Motor neuron (in vitro differentiated cells): ENCODE data around the gene CENPU. TPM values are rescaled to one million over a fixed set of nuclear protein-coding genes. Genes with fewer than 3 reads are reported as not detected.
A peak's percentile ranks its signal among the peaks of the same experiment; 100 is the strongest.

Experiments
- ATAC-seq, 8 experiments: fragments of 200-7000 bp; cut with Tn5 transposase; replicated peaks in 6 of 8; 2 replicates each; pipeline ENCODE4 v1.8.0; 2021; ENCODE audit warnings: mild to moderate bottlenecking in 8 of 8, moderate library complexity in 8 of 8
- H3K27ac ChIP-seq, 2 donors: fragments of 250-450 bp; sonication (Bioruptor Pico); 2 replicates each; pipeline ENCODE4 v1.9.0; 2021; ENCODE audit warnings: antibody characterized with exemption in 2 of 2, mild to moderate bottlenecking in 2 of 2, moderate library complexity in 1 of 2
- H3K4me1 ChIP-seq, 2 donors: fragments of 250-450 bp; sonication (Bioruptor Pico); replicated peaks in 1 of 2; 2 replicates each; pipeline ENCODE4 v1.6.1; 2021; ENCODE audit warnings: antibody characterized with exemption in 2 of 2, mild to moderate bottlenecking in 2 of 2, moderate library complexity in 1 of 2
- H3K4me3 ChIP-seq, 5 donors: fragments of 250-450 bp; sonication (Bioruptor Pico); 2 replicates each; pipeline ENCODE4 v1.9.0; 2021; ENCODE audit warnings: antibody characterized with exemption in 5 of 5, mild to moderate bottlenecking in 5 of 5, moderate library complexity in 4 of 5
- WGBS, 10 experiments: fragments of 450-650 bp; shearing (Covaris generic); methylation state at CpG; one replicate each; pipeline ENCODE4 v1.0.0; 2022; 5-methylcytosine and 5-hydroxymethylcytosine counted together
- in situ Hi-C, 9 experiments: fragments of 400-800 bp; cut with MboI; loops; one replicate each; pipeline ENCODE4 v1.15.0; 2021; ENCODE audit warnings: low sequenced_read_pairs in 9 of 9, low pct_unique_long_range_greater_than_20kb in 2 of 9; ENCODE audit not compliant: unreplicated experiment in 9 of 9
- total RNA-seq, 8 experiments: library from RNA; unstranded; fragments of 300-600 nt; gene quantifications; 2 replicates each; pipeline versions ENCODE4 v1.2.3 to v1.2.4, GENCODE V29; 2022

CENPU gene
- total RNA-seq, 8 experiments from 2014 or later, result 0.61 to 59.7 (median 3.4) TPM

DNA sequence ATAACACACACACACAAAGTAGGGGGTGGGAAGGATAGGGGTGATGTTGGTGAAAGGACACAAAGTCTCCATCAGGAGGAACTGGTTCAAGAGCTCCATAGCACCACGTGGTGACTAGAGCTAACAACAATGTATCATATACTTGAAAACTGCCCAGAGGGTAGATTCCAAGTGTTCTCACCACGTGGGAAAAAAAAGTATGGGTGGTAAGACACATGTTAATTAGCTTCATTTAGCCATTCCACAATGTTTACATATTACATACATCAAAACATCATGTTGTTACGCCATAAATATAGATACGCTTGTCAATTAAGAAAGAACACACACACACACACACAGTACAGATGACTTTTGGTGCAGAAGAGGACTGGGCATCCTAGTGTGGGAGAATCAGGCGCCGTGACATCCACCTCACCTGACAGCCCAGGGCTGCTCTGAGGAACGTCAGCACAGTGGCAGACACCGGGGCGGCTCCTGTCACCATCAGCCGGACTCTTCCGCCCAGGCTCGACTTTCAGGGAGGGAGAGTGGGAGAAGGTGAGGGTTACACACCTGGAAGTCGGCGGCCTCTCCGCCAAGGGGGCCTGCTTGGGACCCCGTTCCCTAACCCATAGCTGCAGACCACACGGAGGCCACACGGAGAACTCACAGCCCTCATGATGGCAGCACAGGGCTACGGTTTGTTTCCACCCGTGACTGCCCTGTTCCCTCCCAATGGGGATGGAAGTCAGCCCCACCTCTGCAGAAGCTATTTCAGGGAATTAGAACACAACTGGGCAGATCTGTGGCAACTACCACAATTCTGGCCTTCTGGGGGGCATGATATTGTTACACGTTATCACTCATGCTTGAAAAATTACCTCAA is 31.8 kb upstream of the CENPU start:
- WGBS, 10 experiments, result 0 to 100% (median 88%) methylated on average over 1 to 8 of the region's 21 CpGs; no CpG with 5 or more reads in 3 of the 10 experiments
- Histone ChIP-seq H3K27ac (no peak overlapping the region), H3K4me3 (no peak overlapping the region), H3K4me1 (no peaks in the 10 kb centered on the region)
- ATAC-seq, result peak in 1 of 8 experiments; percentile 44
- in situ Hi-C loops, result no loop called here

GRCh38 chr4:184764601-184765000 is 30.7 kb upstream of the CENPU start:
- 93 to 100% (median 100%) methylated on average over 1 to 4 of the region's 4 CpGs; no CpG with 5 or more reads in 5 of the 10 experiments for WGBS, 10 experiments
- no peaks in the 10 kb centered on the region for H3K4me1 ChIP-seq
- no peak overlapping the region for H3K27ac ChIP-seq
- in situ Hi-C loops, result no loop called here
- ATAC-seq, result no peak
- H3K4me3 ChIP-seq, result no peak overlapping the region

GRCh38 chr4:184763150-184763780 is 29.4 kb upstream of the CENPU start:
- H3K27ac ChIP-seq, result no peak overlapping the region
- WGBS, 10 experiments, result 59 to 94% (median 85%) methylated on average over 6 to 14 of the region's 14 CpGs; no CpG with 5 or more reads in 2 of the 10 experiments
- in situ Hi-C loops, result no loop called here
- H3K4me1 ChIP-seq, result no peaks in the 10 kb centered on the region
- H3K4me3 ChIP-seq, result no peak overlapping the region
- ATAC-seq, result no peak

GRCh38 chr4:184762100-184762499 is 28.2 kb upstream of the CENPU start:
- 80 to 100% (median 90%) methylated on average over 1 to 5 of the region's 5 CpGs; no CpG with 5 or more reads in 3 of the 10 experiments for WGBS, 10 experiments
- H3K27ac ChIP-seq, result no peak overlapping the region
- H3K4me3 ChIP-seq, result no peak overlapping the region
- in situ Hi-C loops, result no loop called here
- no peak for ATAC-seq
- H3K4me1 ChIP-seq, result no peaks in the 10 kb centered on the region

DNA sequence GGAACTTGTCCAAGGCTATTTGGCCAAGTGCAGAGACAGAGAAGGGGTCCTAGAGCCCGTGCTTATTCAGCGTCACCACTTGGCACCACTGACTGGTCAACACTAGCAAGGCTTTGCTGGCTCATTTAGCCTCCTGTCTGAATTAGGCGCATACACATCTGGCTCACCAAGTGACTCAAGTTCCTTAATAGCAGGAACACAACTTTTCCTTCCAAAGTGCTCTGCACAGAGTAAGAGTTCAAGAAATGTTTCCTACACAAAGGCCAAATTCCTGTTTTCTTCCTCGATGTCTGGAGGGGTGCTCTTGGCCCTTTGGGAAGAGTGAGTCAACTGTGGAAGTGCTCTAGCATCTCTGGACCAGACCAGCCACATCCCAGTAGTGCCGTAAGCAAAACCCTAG is 26.8 kb upstream of the CENPU start:
- WGBS, 10 experiments, result 71 to 100% (median 90%) methylated on average over 1 to 3 of the region's 5 CpGs; no CpG with 5 or more reads in 6 of the 10 experiments
- in situ Hi-C loops, result no loop called here
- ATAC-seq, result no peak
- H3K27ac ChIP-seq, result no peak overlapping the region
- no peaks in the 10 kb centered on the region for H3K4me1 ChIP-seq
- no peak overlapping the region for H3K4me3 ChIP-seq

DNA sequence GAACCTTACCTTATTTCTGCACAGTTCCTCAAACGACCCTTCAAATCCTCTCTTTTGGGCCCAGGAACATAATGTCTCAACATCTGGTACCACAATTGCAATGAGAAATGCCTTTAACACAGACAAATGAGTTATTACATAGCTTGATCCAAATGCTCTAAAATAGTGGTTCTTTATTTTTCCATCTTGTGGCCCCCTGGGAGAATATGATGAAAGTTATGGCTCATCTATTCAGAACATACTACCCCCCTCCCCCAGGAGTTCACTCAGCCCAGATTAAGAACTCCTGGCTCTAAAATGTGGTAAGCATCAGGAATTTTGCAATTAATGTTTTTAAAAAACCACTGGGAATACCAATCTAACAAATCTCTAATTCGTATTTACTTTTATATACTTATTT is 23.9 kb upstream of the CENPU start:
- no peak for ATAC-seq
- in situ Hi-C loops, result no loop called here

GRCh38 chr4:184756399-184756798 is 22.5 kb upstream of the CENPU start:
- ATAC-seq, result peak in 1 of 8 experiments; percentile 32
- in situ Hi-C loops, result no loop called here
- WGBS, 10 experiments, result 60 to 100% (median 96%) methylated on average over 3 to 6 of the region's 6 CpGs; no CpG with 5 or more reads in 5 of the 10 experiments
- Histone ChIP-seq H3K27ac (no peak overlapping the region), H3K4me1 (no peaks in the 10 kb centered on the region), H3K4me3 (no peak overlapping the region)

More for the DNA sequence above, 23.9 kb upstream of the CENPU start:
- Histone ChIP-seq H3K27ac (no peak overlapping the region), H3K4me1 (no peaks in the 10 kb centered on the region), H3K4me3 (no peak overlapping the region)
- 0 to 100% (median 54%) methylated on average over 1 to 2 of the region's 2 CpGs; no CpG with 5 or more reads in 2 of the 10 experiments for WGBS, 10 experiments

DNA sequence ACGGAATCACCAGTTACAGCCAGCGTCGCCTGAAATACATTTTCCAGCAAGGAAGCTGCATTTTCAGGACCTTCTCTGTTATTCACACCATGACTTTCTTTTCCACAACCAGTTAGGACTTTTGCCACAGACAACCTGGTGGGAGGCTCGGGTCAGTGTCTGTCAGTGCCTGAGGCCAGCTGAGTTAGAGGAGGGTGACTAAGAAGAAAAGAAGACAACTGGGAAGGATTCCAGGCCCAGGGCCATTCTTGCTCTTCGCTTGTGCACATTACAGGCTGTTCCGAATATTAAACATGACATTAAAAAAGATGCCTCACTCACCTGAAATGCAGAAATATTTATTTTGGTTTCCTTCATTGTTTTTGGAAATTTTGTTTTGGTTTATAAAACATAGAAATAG is 21.4 kb upstream of the CENPU start:
- in situ Hi-C loops, result no loop called here
- H3K4me3 ChIP-seq, result no peak overlapping the region
- ATAC-seq, result peak in 2 of 8 experiments; percentile 57 to 71
- H3K27ac ChIP-seq, result no peak overlapping the region
- no peaks in the 10 kb centered on the region for H3K4me1 ChIP-seq
- 34 to 97% (median 86%) methylated on average over 2 to 6 of the region's 6 CpGs for WGBS, 10 experiments

DNA sequence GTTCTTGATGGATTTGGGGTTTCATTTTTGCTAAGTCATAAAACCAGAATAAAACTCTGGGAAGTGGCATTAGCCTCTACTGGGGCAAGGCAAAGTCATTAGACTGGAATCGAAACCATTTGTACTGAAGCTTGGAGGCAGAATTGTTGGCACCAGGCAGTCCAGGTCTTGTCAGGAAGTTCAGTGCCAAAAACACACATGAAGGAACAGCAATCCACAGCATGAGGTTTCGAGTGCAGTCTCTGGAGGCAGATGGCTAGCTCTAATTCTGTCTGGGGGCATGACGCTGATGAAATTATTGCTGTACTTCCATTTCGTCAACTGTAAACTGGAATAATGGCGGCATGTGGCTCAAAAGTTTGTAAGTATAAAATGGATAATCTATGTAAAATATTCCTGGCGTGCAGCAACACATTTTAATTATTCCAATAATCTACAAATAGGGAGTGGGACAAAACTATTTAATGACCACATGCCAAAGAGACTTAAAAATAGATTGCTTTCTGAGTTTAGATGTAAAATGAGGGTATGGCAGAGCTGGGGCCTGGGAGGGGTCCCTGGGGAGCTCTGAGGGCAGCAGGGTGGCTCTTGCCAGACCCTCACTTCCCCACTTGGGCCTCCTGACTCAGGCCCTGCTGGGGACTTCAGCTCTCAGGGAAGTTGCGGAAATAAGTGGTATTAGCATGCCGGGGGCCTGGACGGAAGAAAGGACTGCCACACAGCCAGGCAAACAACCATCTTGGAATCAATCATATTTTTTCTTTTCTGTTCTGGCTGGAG is 18.8 kb upstream of the CENPU start:
- in situ Hi-C loops, result no loop called here
- no peak for ATAC-seq
- no peak overlapping the region for H3K27ac ChIP-seq
- WGBS, 10 experiments, result 47 to 100% (median 83%) methylated on average over 1 to 7 of the region's 9 CpGs; no CpG with 5 or more reads in 1 of the 10 experiments
- H3K4me1 ChIP-seq, result no peaks in the 10 kb centered on the region
- H3K4me3 ChIP-seq, result no peak overlapping the region

GRCh38 chr4:184751585-184751956 is 17.7 kb upstream of the CENPU start:
- 52 to 93% (median 82%) methylated on average over 2 to 6 of the region's 6 CpGs for WGBS, 10 experiments
- in situ Hi-C loops, result no loop called here
- no peak for ATAC-seq
- no peak overlapping the region for H3K4me3 ChIP-seq
- H3K4me1 ChIP-seq, result no peaks in the 10 kb centered on the region
- no peak overlapping the region for H3K27ac ChIP-seq

- Histone ChIP-seq H3K4me3 (no peak overlapping the region), H3K4me1 (no peaks in the 10 kb centered on the region), H3K27ac (no peak overlapping the region)
- ATAC-seq, result no peak
- WGBS, 10 experiments, result 70 to 100% (median 94%) methylated on average over 1 to 6 of the region's 8 CpGs
- in situ Hi-C loops, result no loop called here
These were observed 17.2 kb upstream of the CENPU start for GRCh38 chr4:184750926-184751584.

GRCh38 chr4:184748251-184748652 is 14.4 kb upstream of the CENPU start:
- no peak overlapping the region for H3K4me3 ChIP-seq
- 0 to 71% (median 43%) methylated on average over 1 to 5 of the region's 8 CpGs; no CpG with 5 or more reads in 4 of the 10 experiments for WGBS, 10 experiments
- no peaks in the 10 kb centered on the region for H3K4me1 ChIP-seq
- H3K27ac ChIP-seq, result no peak overlapping the region
- ATAC-seq, result peak in 5 of 8 experiments; percentile 27 to 79 (median 65)
- in situ Hi-C loops, result loop anchor here in 1 of 9 experiments (25.0 kb wide), 1 partner anchor 239 kb away; no protein-coding TSS in a partner anchor
